Measurements from ENCODE around the gene ABTB1. TPM values are rescaled to one million over a fixed set of nuclear protein-coding genes. Genes with fewer than 3 reads are reported as not detected.

Gene ABTB1
- polyA plus RNA-seq, 1 of the 3 experiments (the other 2 are of a cell fraction) = 30.8 TPM

- ChIA-PET POLR2A (no interaction called here), CTCF (interaction anchor here (1.0 to 4.3 kb wide), 2 partner anchors 10 to 22 kb away, joined by 3 to 15 read pairs; no protein-coding TSS in a partner anchor)
- Histone ChIP-seq H2AFZ (ENCODE audit: low read depth) (no peak overlapping the region), H3K27ac (ENCODE audit: low read depth in 2 of 2, low read length in 1 of 2) (peak overlapping the region in 1 of 2 experiments; percentile 43; a peak in 1 of 4 replicates), H3K79me2 (ENCODE audit: insufficient read depth) (no peaks in the 10 kb centered on the region), H4K20me1 (ENCODE audit: insufficient read depth) (no peaks in the 10 kb centered on the region), H3K9ac (no peak overlapping the region), H3K36me3 (replicated peaks in 1 of 2; ENCODE audit: control insufficient read depth in 1 of 2, insufficient read depth in 2 of 2, low read length in 1 of 2) (no peaks in the 10 kb centered on the region), H3K27me3 (ENCODE audit: insufficient read depth) (no peaks in the 10 kb centered on the region), H3K4me3 (ENCODE audit: low read depth in 2 of 2, low read length in 1 of 2) (no peak overlapping the region), H3K4me2 (no peak overlapping the region), H3K4me1 (ENCODE audit: control insufficient read depth in 1 of 2, insufficient read depth in 2 of 2, low read depth in 1 of 2, low read length in 1 of 2) (peaks cover 0 to 51% of the 10 kb centered on the region in 2 experiments; a peak in 1 of 4 replicates), H3F3A (replicated peaks; ENCODE audit: insufficient read depth) (no peaks in the 10 kb centered on the region), H3K9me3 (no peaks in the 10 kb centered on the region), H3K9me2 (no peaks in the 10 kb centered on the region)
- 96% methylated on average over 8 of the region's 8 CpGs for WGBS (ENCODE audit: low lambda C conversion rate)
- DNase-seq = no peak
- TF ChIP-seq REST (IDR thresholded peaks at IDR 0.05; ENCODE audit: low read depth, low read length) = no peak
- TF ChIP-seq GATA2 (CRISPR knock-in tag; IDR thresholded peaks at IDR 0.05) = no peak
- TF ChIP-seq TCF12 (IDR thresholded peaks at IDR 0.05) = no peak
- no peak for TF ChIP-seq EZH2phosphoT487 (IDR thresholded peaks at IDR 0.05; ENCODE audit: borderline replicate concordance, low read depth)
- TF ChIP-seq POLR2AphosphoS5 (IDR thresholded peaks at IDR 0.05; ENCODE audit: low read depth, low read length) = no peak
- TF ChIP-seq MAX (IDR thresholded peaks at IDR 0.05; ENCODE audit: low read depth) = no peak
- TF ChIP-seq FOSL2 (IDR thresholded peaks at IDR 0.05; ENCODE audit: borderline replicate concordance, low read depth) = no peak
These were observed 46.6 kb downstream of the ABTB1 start for GRCh38 chr3:127719369-127719768.

- POLR2A ChIA-PET = no interaction called here
- no peaks in the 10 kb centered on the region for H3K36me3 ChIP-seq (replicated peaks in 1 of 2; ENCODE audit: control insufficient read depth in 1 of 2, insufficient read depth in 2 of 2, low read length in 1 of 2)
- 85% methylated on average over 13 of the region's 15 CpGs for WGBS (ENCODE audit: low lambda C conversion rate)
- DNase-seq = no peak
- no peak overlapping the region for H3K9ac ChIP-seq
- no peaks in the 10 kb centered on the region for H3K9me3 ChIP-seq
- H3K27ac ChIP-seq (ENCODE audit: low read depth in 2 of 2, low read length in 1 of 2) = no peak overlapping the region
- no peak overlapping the region for H2AFZ ChIP-seq (ENCODE audit: low read depth)
- H3K4me2 ChIP-seq = no peak overlapping the region
- no peak overlapping the region for H3K4me3 ChIP-seq (ENCODE audit: low read depth in 2 of 2, low read length in 1 of 2)
- H3K27me3 ChIP-seq (ENCODE audit: insufficient read depth) = no peaks in the 10 kb centered on the region
- no peaks in the 10 kb centered on the region for H3K79me2 ChIP-seq (ENCODE audit: insufficient read depth)
- no peaks in the 10 kb centered on the region for H4K20me1 ChIP-seq (ENCODE audit: insufficient read depth)
- CTCF ChIA-PET = no interaction called here
- H3K4me1 ChIP-seq (ENCODE audit: control insufficient read depth in 1 of 2, insufficient read depth in 2 of 2, low read depth in 1 of 2, low read length in 1 of 2) = peaks cover 0 to 48% of the 10 kb centered on the region in 2 experiments; a peak in 1 of 4 replicates
- H3K9me2 ChIP-seq = no peaks in the 10 kb centered on the region
- H3F3A ChIP-seq (replicated peaks; ENCODE audit: insufficient read depth) = no peaks in the 10 kb centered on the region
- no peak for TF ChIP-seq EZH2phosphoT487 (IDR thresholded peaks at IDR 0.05; ENCODE audit: borderline replicate concordance, low read depth)
- no peak for TF ChIP-seq MXI1 (IDR thresholded peaks at IDR 0.05; ENCODE audit: low read depth, low read length)
- no peak for TF ChIP-seq RCOR1 (IDR thresholded peaks at IDR 0.05; ENCODE audit: low read length)
- no peak for TF ChIP-seq CHD2 (IDR thresholded peaks at IDR 0.05; ENCODE audit: low read length, partially characterized antibody)
- TF ChIP-seq TAF1 (IDR thresholded peaks at IDR 0.05; ENCODE audit: borderline replicate concordance, low read depth, low read length) = no peak
- TF ChIP-seq MAX (IDR thresholded peaks at IDR 0.05; ENCODE audit: low read depth) = no peak
- no peak for TF ChIP-seq FOXJ3 (CRISPR knock-in tag; IDR thresholded peaks at IDR 0.05)
- no peak for TF ChIP-seq REST (IDR thresholded peaks at IDR 0.05; ENCODE audit: low read depth, low read length)
- no peak for TF ChIP-seq CTCF (IDR thresholded peaks at IDR 0.05)
- TF ChIP-seq GATA2 (CRISPR knock-in tag; IDR thresholded peaks at IDR 0.05) = no peak
- TF ChIP-seq USF2 (IDR thresholded peaks at IDR 0.05; ENCODE audit: borderline replicate concordance, low read depth, low read length) = no peak
These were observed 47.5 kb downstream of the ABTB1 start for GRCh38 chr3:127720161-127720823.
